OCI-LY1 (cell line): ENCODE results near the gene ACSS1.

ENCODE experiments used
- H2AFZ ChIP-seq: fragments of 200-600 bp; sonication (generic), shearing (Covaris generic); 2 replicates; pipeline ENCODE4 v1.6.0; 2014; ENCODE audit warnings: antibody characterized with exemption, mild to moderate bottlenecking, low read length
- H3F3A ChIP-seq: fragments of 200-600 bp; sonication (generic), shearing (Covaris generic); 2 replicates; pipeline ENCODE4 v1.6.0; 2014; ENCODE audit warnings: mild to moderate bottlenecking, antibody characterized with exemption, low read length, moderate library complexity; ENCODE audit not compliant: insufficient read depth
- H3K27ac ChIP-seq: fragments of 200-600 bp; sonication (generic); 2 replicates; pipeline ENCODE4 v1.5.1; 2014; ENCODE audit warnings: low read length, mixed run types, mild to moderate bottlenecking, low read depth; ENCODE audit not compliant: poor library complexity, severe bottlenecking
- H3K27me3 ChIP-seq: fragments of 200-600 bp; sonication (generic); 2 replicates; pipeline ENCODE4 v1.6.0; 2014; ENCODE audit warnings: antibody characterized with exemption, mild to moderate bottlenecking, low read length, moderate library complexity; ENCODE audit not compliant: insufficient read depth
- H3K36me3 ChIP-seq: fragments of 200-600 bp; sonication (generic); 2 replicates; pipeline ENCODE4 v1.6.1; 2014; ENCODE audit warnings: mild to moderate bottlenecking, antibody characterized with exemption, low read length, moderate library complexity, mixed read lengths; ENCODE audit not compliant: insufficient read depth
- H3K4me1 ChIP-seq: fragments of 200-600 bp; sonication (generic); 2 replicates; pipeline ENCODE4 v1.5.1; 2014; ENCODE audit warnings: mild to moderate bottlenecking, low read length, moderate library complexity; ENCODE audit not compliant: insufficient read depth, severe bottlenecking
- H3K4me2 ChIP-seq: fragments of 200-600 bp; sonication (generic), shearing (Covaris generic); 2 replicates; pipeline ENCODE4 v1.6.1; 2014; ENCODE audit warnings: low read length
- H3K4me3 ChIP-seq: fragments of 200-600 bp; sonication (generic); 2 replicates; pipeline ENCODE4 v1.5.1; 2014; ENCODE audit warnings: low read length, low read depth, mild to moderate bottlenecking, mixed read lengths; ENCODE audit not compliant: poor library complexity, severe bottlenecking
- H3K79me2 ChIP-seq: fragments of 200-600 bp; shearing (Covaris generic); 2 replicates; pipeline ENCODE4 v1.6.1; 2016; ENCODE audit warnings: mixed run types, low read length, mixed read lengths; ENCODE audit not compliant: insufficient read depth
- H3K9ac ChIP-seq: fragments of 200-600 bp; sonication (generic), shearing (Covaris generic); 2 replicates; pipeline ENCODE4 v1.6.1; 2014; ENCODE audit warnings: mild to moderate bottlenecking, low read length, mixed read lengths
- H3K9me2 ChIP-seq: fragments of 200-600 bp; sonication (generic), shearing (Covaris generic); 2 replicates; pipeline ENCODE4 v1.6.1; 2014; ENCODE audit warnings: low read depth, mild to moderate bottlenecking, low read length, mixed read lengths
- H3K9me3 ChIP-seq: fragments of 200-600 bp; shearing (Covaris generic); 2 replicates; pipeline ENCODE4 v1.6.1; 2014; ENCODE audit warnings: low read length, mixed read lengths
- H4K20me1 ChIP-seq: fragments of 200-600 bp; sonication (generic), shearing (Covaris generic); 2 replicates; pipeline ENCODE4 v1.6.0; 2016; ENCODE audit warnings: mild to moderate bottlenecking, low read length; ENCODE audit not compliant: insufficient read depth
- EZH2 ChIP-seq: fragments of 200-600 bp; sonication (generic), shearing (Covaris generic); IDR thresholded peaks from 2 replicates; pipeline ENCODE4 v1.8.0; 2017; ENCODE audit warnings: borderline replicate concordance, mixed run types, mild to moderate bottlenecking, antibody characterized with exemption, low read length, moderate library complexity, mixed read lengths
- TF ChIP-seq, protein P1 (sequence below): fragments of 200-600 bp; sonication (generic), shearing (Covaris generic); IDR thresholded peaks from 2 replicates; pipeline ENCODE4 v1.5.1; 2017; ENCODE audit warnings: mild to moderate bottlenecking, antibody characterized with exemption, low read length, moderate library complexity, mixed read lengths

ACSS1 gene

DNA sequence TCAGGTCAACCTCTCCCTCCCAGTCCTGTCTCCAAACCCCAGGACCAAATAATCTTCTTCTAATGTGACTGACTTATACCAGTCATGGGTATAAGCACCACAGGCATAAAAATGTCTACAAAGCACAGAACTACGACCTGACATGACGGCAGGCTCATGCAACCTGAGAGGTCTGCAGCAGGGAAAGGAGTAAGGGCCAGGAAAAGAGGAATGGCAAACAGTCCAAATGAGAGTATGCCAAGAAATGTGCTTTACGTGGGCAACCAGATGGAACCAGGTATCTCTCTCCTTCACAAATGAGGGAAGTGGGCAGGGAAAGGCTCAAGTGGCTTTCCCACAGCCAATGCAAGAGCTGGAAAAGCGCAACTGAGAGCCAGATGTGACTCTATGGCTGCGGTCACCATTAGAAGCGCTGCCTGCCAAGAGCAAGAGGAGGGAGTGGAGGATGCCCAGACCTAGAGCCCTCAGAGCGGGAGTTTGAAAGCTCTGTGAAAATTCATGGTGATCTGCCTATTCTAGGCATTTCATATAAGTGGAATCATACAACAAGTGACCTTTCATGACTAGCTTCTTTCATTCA lies 71.4 kb downstream of the ACSS1 start:
- no peaks in the 10 kb centered on the region for H4K20me1 ChIP-seq
- H2AFZ ChIP-seq: no peak overlapping the region
- H3K27ac ChIP-seq: no peak overlapping the region
- H3K9me3 ChIP-seq: no peaks in the 10 kb centered on the region
- peaks cover 11% of the 10 kb centered on the region; the same call in 1 of the 2 replicates for H3K36me3 ChIP-seq
- H3F3A ChIP-seq: no peaks in the 10 kb centered on the region
- H3K4me3 ChIP-seq: no peak overlapping the region
- no peak overlapping the region for H3K4me2 ChIP-seq
- TF ChIP-seq, protein P1, sequence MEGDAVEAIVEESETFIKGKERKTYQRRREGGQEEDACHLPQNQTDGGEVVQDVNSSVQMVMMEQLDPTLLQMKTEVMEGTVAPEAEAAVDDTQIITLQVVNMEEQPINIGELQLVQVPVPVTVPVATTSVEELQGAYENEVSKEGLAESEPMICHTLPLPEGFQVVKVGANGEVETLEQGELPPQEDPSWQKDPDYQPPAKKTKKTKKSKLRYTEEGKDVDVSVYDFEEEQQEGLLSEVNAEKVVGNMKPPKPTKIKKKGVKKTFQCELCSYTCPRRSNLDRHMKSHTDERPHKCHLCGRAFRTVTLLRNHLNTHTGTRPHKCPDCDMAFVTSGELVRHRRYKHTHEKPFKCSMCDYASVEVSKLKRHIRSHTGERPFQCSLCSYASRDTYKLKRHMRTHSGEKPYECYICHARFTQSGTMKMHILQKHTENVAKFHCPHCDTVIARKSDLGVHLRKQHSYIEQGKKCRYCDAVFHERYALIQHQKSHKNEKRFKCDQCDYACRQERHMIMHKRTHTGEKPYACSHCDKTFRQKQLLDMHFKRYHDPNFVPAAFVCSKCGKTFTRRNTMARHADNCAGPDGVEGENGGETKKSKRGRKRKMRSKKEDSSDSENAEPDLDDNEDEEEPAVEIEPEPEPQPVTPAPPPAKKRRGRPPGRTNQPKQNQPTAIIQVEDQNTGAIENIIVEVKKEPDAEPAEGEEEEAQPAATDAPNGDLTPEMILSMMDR: no peak
- TF ChIP-seq EZH2: no peak
- peaks cover 13% of the 10 kb centered on the region for H3K4me1 ChIP-seq
- no peaks in the 10 kb centered on the region for H3K27me3 ChIP-seq
- no peaks in the 10 kb centered on the region for H3K9me2 ChIP-seq
- H3K9ac ChIP-seq: no peak overlapping the region
- no peaks in the 10 kb centered on the region for H3K79me2 ChIP-seq

DNA sequence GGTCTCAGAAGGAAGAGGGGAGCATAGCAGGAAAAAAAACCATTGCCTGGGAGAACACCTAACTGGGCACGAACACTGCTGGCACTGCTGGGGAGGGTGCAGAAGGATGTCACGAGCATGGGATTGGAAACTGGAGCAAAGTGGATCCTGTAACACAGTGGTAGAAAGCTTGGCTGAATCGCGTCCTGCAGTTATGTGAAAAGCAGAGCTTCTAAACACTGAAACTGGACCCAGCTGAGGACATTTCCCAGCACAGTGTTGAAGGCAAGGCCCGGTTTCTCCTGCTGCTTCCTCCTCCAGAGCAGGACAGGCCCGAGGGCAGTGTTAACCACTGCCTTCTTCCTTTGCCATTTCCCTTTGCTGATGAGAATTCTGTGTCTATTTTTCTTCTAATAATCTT lies 72.1 kb downstream of the ACSS1 start:
- H3K4me1 ChIP-seq: peaks cover 6% of the 10 kb centered on the region
- peaks cover 18% of the 10 kb centered on the region for H3K36me3 ChIP-seq
- no peak for TF ChIP-seq EZH2
- TF ChIP-seq, protein P1: no peak
- no peaks in the 10 kb centered on the region for H3K27me3 ChIP-seq
- H3K9me2 ChIP-seq: no peaks in the 10 kb centered on the region
- H3K27ac ChIP-seq: no peak overlapping the region
- no peaks in the 10 kb centered on the region for H3K9me3 ChIP-seq
- no peaks in the 10 kb centered on the region for H3K79me2 ChIP-seq
- H3F3A ChIP-seq: no peaks in the 10 kb centered on the region
- no peak overlapping the region for H3K9ac ChIP-seq
- no peak overlapping the region for H2AFZ ChIP-seq
- H4K20me1 ChIP-seq: no peaks in the 10 kb centered on the region
- H3K4me2 ChIP-seq: no peak overlapping the region
- H3K4me3 ChIP-seq: no peak overlapping the region

DNA sequence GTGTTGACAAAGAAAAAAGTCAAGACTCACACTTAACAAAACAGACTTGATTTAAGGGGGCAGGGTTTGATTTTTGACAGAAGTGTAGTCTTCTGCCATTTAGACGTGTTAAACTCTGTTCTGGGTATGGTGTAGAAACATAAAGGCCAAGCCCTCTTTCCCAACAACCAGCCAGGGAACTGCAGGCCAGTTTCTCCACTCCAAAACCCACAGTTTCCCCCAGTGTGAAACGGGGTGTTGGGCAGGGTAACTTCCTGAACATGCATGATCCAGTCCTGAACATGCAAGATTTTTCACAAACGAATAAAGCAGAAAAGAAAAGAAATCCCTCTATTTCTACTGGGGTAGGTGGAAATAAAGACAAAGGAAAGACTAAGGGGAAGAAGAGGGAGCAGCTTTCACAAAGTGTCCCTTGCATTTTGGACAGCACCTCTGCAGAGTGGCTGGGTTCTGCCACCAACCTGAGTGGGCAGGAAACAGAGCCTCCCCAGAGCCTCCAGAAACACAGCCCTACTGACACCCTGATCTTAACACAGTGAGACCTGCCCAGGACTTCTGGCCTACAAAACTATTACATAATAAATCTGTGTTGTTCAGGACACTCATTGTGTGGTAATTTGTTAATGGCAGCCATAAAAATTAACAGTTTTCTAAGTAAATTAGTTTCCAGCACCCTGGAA lies 72.8 kb downstream of the ACSS1 start:
- Histone ChIP-seq H4K20me1 (no peaks in the 10 kb centered on the region), H3K79me2 (no peaks in the 10 kb centered on the region), H3K36me3 (peaks cover 25% of the 10 kb centered on the region)

More for the DNA sequence above, 72.8 kb downstream of the ACSS1 start:
- no peak overlapping the region for H3K9ac ChIP-seq
- H3F3A ChIP-seq: no peaks in the 10 kb centered on the region
- H3K9me3 ChIP-seq: no peaks in the 10 kb centered on the region
- no peak overlapping the region for H2AFZ ChIP-seq
- no peaks in the 10 kb centered on the region for H3K27me3 ChIP-seq
- no peak overlapping the region for H3K27ac ChIP-seq
- TF ChIP-seq EZH2: no peak
- TF ChIP-seq, protein P1: no peak
- H3K9me2 ChIP-seq: no peaks in the 10 kb centered on the region
- H3K4me3 ChIP-seq: no peak overlapping the region
- H3K4me1 ChIP-seq: no peaks in the 10 kb centered on the region
- H3K4me2 ChIP-seq: no peak overlapping the region
